ENCODE measurements around the gene GLRA3.
A peak's percentile ranks its signal among the peaks of the same experiment; 100 is the strongest.
"Not testable (repeated sequence)": the region's sequence is repeated elsewhere in the genome, so short reads cannot be mapped to it uniquely, and the experiment has no call there.

GLRA3 gene

DNA sequence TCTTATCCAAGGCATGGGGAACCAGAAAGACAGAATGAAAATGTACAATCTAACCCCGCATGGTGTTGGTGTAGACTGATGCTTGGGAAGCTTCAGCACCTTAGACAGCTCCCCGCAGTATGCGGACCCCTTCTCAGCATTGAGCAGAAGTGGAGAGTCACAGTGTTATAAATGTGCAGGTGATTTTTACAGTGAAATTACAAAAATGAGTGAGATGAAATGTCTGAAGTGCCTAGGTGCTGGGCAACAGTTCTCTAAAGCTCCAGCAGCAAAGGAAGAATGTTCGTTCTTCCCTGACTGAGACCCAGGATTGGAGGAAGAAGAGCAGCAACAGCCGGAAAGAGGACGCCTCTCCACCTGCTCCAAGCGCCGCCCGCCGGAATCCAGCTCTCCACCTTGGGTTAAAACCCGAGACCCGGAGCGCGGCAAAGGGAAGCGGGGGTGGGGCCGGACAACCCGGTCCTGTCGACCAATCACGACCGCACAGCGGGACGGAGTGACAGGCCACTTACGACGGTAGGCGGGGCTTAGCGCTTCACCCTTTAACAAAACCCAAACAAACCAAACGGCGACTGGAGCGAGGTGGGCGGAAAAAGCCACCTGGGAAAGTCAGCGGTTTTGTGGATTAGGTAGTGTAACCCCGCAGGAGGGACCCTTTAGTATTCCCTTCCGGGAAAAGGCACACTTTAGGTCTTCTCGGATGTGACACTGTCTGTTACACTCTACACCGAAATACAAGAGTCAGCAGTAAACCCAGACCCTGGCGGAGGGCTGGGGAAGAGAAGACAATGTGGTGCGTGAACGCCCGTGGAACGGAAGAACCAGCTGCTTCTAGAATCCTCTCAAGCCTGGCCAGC, at the start of gene GLRA3:
Gene GLRA3, minus strand, starts transcription at position 403 of the 857 bp plus-strand sequence. CDS start 436 bp downstream, outside the sequence.
- peak; percentile 22 for DNase-seq (ENCODE audit: low spot score)

DNA sequence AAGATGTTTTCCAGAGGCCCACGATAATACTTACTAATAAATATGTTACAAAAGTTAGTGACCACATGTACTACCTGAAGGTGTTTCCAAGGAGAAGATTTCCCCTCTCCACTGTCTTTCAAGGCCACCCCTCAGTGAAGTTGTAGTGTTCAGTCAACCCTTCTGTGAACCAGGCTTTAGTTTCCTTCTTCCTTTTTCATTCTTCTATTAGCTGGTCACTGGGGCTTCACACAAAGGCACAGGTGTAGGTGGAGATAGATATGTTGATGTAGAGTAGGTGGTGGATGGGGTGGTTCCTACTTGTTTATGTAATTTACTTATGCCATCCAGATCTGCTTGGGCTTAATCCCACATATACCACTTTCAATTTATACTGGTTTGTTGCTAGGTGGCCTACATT, 45.9 kb upstream of the GLRA3 start:
- DNase-seq (ENCODE audit: low spot score): no peak

DNA sequence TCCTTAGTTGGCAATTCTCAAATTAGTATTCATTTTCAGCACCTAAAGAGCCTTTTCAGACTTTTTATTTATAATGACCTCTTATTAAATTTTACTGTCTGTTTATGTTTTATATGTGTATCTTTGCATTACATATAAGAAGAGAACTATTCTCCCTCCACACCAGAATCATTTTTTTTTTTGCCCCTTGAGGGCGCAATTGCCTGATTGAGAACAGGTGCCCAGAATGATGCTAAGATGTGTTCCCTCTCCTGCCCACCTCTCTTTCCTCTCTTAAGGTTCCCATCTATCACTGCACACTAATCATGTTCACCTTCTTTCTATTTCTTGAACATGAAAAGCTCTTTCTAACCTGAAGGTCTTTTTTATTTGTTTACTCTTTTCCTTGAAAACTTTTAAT, 44.9 kb upstream of the GLRA3 start:
- no peak for DNase-seq (ENCODE audit: low spot score)

DNA sequence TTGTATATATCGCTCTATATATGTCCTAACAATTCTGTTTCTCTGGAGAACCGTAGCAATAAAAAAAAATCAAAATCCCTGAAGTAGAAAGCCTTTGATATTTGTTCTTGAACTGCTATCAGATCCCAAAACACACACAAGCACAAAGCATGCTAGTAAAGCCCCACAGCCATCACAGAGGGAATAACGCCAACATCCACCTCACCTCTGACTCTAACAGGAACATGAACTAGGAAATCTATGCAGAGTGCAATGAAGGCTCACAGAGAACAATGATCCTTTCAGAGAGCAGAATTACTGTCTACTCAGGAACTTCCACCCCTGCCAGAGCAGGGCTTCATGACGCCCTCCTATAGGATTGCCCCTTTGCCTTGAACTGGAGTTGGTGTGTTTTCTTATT, 44.1 kb upstream of the GLRA3 start:
- DNase-seq (ENCODE audit: low spot score): not testable (repeated sequence)

DNA sequence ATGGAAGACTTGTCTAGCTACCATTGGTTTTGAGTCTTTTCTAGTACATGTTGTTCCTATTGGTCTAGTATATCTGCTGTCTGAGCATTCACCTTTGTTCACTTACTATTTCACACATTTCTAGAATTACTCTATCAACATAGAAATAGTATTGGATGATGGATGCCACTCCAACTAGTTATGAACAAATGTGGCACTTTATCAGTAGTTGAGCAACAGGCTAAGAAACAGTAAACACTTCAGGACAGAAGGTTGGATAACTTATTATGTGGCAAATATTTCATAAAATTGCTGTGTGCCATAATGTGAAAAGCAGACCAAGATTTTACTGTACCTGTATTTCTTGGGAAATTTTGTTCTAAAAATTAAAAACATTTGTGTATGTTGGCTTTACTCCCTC, 42.4 kb upstream of the GLRA3 start:
- DNase-seq (ENCODE audit: low spot score): no peak

DNA sequence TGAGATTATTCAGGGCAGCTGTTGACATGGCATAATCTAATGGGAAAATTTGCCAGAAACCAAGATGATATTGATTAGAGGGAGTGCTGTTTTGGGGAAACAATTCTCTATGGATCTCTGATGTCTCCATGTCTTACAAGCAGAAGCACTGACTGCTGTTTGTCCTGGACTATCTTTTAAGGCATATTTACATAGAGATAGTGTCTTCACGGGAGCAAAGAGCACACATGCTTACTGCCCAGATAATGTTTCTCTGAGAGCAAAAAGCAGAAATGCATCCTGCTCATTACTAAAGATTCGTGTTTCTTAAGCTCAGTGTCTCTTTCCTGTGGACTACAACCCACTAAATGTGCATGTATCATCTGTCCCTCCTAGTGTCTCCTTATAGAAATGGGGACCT, 41.3 kb upstream of the GLRA3 start:
- DNase-seq (ENCODE audit: low spot score): no peak

DNA sequence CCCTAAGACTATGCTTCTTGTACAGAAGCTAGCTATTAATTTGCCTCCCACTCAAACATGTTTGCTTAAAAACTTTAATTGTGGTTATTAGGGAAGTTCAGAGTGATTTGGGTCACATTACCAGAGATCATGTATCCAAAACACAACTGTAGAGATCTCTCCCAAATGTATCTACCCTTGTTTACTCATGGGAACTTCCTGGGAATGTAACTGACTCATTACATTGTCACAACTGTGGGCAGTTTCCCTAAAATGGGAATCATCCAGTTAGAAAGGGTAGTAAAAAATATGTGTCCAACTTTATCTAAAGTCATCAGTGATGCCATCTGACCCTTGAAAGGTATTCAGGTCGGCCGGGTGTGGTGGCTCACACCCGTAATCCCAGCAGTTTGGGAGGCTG, 40.3 kb upstream of the GLRA3 start:
- DNase-seq (ENCODE audit: low spot score): no peak

DNA sequence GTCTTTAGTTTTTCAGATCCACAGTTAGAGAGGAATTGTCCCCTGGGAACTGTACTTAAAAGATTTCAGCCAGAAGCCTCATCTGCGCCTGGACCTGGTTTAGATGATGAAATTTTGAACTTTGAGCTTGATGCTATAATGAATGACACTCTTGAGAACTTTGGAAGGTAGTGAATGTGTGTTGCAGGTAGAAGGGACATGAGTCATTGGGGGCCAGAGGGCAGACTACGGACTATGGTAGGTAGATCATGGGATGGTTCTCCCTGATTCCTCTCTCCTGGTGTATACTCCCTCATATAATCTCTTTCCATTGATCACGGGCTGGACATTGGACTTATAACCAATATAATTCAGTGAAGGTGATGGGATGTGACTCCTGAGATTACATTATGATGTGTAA, 38.9 kb upstream of the GLRA3 start:
- no peak for DNase-seq (ENCODE audit: low spot score)

DNA sequence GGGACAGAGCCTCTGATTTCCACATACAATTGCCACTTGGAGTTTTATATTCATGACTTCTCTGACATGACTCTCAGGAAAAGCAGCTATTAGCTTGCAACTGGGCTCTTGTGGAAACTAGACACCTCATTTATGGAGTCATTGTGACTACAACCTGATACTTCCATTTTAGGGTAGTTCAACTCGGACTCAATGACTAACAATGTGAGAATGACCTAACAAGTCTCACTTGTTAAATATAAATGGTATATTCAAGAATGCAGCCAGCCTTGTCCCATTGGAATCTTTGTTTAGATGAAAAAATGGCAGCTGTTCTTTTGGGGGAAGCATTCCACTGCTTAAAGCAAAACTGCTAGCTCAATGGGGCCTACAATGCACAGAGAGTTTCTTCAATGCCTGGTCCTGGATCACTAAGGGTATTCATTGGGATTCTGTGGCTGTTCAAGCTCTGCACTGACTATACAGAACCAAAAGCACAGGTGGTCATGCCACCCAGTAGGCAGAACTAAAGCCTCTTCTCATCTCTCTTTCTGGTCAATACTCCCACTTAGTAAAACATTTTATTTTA, 36.5 kb upstream of the GLRA3 start:
- DNase-seq (ENCODE audit: low spot score): no peak

DNA sequence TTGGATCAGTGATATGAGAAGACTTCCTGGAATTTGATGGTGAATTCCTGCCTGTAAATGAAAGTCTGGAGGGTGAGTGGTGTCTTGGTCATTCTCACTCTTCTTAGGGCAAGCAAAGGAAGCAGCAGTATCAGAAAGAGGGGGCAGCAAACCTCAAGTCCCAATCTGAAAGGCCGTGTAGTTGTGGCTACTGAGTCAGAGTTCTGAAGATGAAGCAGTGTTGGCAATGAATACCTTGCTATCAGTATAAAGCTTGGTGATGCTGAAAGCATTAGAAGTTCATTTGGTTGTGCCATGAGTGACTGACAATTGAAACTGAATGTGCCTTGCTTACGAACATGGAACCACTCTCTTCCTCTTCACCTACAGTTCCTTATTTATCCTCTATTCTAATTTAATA, 35.0 kb upstream of the GLRA3 start:
- DNase-seq (ENCODE audit: low spot score): no peak

DNA sequence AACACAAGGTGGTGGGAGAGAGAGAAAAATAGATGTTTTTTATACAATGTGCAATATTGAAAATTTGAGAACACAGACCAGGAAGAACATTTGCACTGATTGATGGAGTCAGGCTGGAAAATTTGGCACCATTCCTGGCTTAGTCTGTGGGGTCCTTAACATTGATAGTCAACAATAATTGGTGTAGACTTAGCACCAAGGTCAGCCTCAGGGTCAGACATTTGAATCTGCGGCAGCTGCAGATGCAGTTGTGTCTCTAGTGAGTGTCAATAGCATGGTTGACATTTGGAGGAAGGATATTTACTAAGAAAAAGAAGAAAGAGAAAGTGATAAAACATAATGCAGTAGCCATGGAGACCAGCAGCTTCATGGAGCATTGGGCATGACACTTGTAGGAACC, 31.5 kb upstream of the GLRA3 start:
- no peak for DNase-seq (ENCODE audit: low spot score)

DNA sequence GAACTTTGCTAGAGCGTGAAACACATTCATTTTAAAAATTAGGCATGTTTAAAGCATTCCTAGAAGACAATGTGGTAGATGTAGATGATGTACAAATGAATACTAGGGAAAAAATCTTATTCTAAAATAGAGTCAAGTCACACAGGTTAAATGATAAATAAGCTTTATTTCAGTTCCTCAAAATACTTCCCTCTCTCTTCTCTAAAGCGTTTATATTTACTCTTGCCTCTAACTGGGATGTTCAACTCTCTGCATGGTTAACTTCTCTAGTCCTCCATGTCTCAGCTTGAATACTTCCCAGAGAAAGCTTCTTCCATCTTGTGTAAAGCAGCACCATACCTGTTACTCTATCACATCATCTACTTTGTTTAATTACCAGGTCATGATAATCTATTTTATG, 30.9 kb upstream of the GLRA3 start:
- no peak for DNase-seq (ENCODE audit: low spot score)

DNA sequence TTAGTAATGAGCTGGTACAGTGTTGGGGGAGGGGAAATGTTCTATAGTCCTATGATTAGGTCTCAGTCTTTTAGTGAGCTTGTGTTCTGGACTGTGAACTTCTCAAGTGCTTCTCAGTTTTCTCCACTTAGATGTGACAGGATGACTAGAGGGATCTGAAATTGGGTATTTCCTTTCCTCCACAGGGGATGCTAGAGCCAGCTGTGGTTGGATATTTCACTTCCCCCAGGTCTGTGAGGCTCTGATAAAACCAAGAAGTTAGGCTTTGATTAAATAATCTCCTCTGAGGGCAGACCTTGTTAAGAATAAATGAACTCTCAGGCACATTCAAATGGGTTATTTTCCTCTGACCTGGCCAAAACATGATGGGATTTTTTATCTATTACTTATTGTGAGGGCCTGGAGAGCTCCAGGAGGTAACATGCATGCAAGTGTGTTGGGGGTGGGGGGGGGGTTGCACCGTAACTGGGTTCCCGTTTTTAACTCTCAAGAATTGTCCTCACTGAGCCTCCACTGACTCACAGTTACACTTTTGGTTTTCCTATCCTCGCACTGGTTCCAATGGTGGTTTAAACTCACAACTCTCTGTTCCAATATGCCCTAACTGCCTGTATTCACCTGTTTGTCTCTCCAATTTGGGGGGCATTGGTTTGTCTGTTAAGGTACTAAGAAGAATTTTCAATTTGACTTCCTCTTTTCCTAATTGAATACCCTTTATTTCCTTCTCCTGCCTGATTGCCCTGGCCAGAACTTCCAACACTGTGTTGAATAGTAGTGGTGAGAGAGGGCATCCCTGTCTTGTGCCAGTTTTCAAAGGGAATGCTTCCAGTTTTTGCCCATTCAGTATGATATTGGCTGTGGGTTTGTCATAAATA, 28.1 kb upstream of the GLRA3 start:
- no peak for DNase-seq (ENCODE audit: low spot score)

DNA sequence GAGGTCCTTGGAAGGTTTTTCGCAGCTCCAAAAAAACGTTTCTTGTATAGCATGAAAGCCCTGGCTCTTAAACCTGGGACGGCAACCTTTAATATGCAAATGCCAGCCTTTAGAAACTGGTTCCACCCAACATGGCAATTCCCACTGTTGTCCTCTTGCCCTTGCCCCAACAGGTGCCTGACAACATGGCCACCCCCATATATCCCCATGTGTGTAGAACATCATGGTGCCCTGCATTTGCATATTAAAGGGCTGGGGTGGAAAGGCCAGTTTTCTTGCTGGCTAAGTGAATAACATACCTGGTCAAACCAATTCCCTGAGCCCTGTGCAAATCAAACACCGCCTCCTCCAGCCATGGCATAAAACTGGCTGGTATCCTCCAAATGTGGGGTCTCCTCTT, 26.0 kb upstream of the GLRA3 start:
- no peak for DNase-seq (ENCODE audit: low spot score)

DNA sequence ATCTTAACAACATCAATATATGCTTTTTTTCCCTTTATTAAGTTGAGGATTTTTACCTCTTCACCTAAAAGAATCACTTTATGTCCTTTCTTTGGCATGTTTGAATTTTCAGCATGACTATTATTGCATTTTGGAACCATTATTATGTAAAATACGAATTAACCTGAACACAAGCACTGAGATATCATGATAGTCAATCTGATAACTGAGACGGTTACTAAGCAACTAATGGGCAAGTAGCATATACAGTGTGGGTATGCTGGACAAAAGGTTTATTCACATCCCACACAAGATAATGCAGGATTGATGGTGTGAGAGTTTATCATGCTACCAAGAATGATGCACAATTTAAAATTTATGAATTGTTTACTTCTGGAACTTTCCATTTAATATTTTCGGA, 24.6 kb upstream of the GLRA3 start:
- DNase-seq (ENCODE audit: low spot score): no peak

DNA sequence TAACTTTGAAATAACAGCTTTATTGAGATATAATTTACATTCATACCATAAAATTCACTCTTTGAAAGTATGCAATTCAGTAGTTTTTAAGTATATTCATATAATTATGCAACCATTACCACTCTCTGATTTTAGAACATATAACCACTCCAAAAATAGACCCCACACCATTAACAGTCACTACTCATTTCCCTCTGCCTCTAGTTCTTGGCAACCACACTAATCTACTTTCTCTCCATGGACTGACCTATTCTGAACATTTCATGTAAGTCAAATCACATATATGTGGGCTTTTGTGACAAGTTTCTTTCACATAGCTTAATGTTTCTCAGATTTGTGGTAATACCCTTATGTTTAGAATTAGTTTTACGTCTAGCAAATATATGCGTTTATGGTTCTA, 19.5 kb upstream of the GLRA3 start:
- DNase-seq (ENCODE audit: low spot score): no peak

DNA sequence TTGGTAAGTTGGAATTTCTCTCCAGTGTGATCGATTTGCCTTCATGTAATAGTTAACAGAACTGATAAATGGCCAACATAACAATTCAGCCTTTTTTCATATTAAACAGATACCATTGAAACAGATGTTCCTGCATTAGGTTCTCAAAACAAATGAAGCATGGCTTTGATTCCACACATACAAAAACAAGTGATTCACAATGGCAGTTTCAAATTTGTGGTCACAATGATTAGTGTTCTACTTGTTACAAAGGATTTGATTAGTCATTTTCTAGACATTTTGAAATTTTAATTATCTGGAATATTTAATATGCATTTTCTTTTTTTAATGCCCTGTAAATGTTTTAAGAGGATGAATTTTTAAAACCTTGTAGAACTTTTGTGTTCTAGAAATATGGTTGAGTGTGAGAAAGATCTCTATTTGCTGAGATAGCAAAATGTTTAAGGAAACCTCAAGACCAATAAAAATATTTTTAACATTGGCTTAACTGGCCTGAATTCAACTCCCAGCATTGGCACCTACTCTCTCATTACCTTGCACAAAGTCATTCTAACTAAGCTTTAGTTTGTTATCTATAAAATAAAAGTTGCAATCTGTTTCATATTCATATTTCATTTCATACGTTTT, 18.9 kb upstream of the GLRA3 start:
- no peak for DNase-seq (ENCODE audit: low spot score)

DNA sequence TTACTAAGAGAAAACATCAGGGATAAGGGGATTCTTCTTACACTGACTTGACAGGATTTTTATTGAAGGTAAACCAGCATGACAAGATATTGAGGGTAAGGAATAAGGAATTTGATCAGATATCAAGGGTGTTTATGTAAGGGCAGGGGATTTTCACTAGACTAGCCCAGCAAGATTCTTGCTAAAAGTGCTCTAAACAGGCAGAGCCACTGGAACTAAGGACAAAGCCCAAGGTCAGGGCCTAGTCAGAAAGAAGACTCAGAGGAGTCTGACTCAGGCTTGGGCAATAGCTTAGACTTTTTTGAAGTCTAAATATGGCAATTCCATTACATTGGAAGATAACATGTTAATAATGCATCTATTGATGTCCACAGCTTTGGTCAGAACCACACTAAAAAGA, 6.5 kb upstream of the GLRA3 start:
- no peak for DNase-seq (ENCODE audit: low spot score)

DNA sequence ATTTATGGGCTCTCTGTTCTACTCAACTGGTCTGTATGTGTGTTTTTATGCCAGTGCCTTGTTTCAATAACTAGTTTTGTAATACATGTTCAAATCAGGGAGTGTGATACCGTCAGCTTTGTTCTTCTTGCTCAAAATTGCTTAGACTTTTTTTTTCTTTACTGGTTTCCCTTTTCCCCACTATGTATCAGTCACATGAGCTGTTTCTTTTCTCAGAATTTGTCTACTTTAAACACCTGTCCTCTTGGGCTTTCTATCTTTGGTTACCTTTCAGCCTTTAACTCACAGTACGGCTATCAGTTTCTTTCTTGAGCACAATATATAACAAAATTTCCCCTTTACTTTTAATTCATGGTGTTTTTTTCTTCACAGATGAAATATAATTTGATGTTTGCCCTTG, 5.4 kb upstream of the GLRA3 start:
- DNase-seq (ENCODE audit: low spot score): no peak

DNA sequence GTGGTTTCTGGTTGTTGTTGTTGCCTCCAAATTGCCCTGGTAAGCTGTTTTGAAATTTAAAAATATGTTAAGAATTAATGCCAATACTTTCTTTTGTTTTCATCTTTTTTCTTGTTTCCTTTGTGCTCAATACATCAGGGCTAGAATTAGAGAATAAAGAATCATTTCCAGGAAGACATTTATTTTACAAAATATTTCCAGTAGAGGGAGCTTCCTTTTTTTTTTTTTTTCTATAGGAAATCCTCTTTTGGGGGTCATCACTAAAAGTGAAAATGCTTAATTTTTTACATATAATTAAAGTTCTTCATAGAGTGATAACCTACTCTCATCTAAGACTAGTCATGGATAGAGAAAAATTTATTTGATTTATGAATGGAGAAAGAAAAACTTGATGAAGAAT, 2.4 kb downstream of the GLRA3 start:
- no peak for DNase-seq (ENCODE audit: low spot score)

DNA sequence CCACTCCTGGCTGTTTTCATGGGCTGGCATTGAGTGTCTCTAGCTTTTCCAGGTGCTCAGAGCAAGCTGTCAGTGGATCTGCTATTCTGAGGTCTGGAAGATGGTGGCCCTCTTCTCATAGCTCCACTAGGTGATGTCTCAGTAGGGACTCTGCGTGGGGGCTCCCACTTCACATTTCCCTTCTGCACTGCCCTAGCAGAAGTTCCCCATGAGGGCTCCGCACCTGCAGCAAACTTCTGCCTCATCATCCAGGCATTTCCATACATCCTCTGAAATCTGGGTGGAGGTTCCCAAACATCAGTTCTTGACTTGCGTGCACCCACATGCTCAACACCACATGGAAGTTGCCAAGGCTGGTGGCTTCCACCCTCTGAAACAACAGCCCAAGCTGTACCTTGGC, 13.8 kb downstream of the GLRA3 start:
- no peak for DNase-seq (ENCODE audit: low spot score)

DNA sequence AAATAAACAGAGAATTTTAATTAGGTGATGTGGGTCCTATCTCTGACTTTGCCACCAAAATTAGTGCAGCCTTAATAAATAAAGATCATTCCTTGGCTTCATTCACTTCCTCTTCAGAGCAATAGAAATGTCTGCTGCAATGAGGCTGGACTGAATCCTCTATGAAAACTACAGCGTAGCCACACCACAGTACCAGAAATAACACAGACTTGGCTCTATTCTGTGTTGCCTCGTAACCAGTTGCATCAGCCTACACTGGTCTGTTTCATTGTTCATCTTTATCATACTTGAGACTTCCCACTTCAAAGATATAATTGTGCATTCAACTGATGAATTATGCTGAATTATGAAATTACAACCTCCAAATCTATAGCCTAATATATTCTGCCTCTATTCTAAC, 15.8 kb downstream of the GLRA3 start:
- DNase-seq (ENCODE audit: low spot score): no peak

DNA sequence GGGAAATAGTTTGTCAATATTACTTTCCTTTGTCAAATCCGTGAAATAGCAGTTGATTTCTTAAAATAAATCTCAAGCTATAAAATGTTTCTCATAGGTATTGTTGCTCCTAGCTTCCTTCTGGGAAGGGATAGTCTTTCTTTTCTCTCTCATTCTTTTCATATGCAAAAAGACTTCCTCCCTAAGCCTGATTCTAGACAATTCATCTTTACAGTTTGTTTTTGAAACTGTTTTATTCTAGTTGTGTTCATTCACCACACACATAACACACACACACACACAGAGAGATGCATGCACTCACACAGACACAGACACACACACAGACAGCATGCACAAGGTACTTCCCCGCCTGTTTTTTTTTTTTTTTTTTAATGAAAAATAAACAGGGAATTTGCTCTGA, 18.2 kb downstream of the GLRA3 start:
- DNase-seq (ENCODE audit: low spot score): no peak

All from HuH-7 (cell line).